Upper lobe of left lung (tissue), 4 donors: ENCODE data around the gene MCM3AP.

Experiments used
- CTCF ChIP-seq, 6 experiments: fragments of 450-650 bp in 4 of 6; fragments of 200-600 bp in 2 of 6; sonication (generic) in 2 of 6; IDR thresholded peaks; one replicate each; pipeline ENCODE4 v1.5.1; 2016 to 2019; ENCODE audit warnings: antibody characterized with exemption in 6 of 6
- EP300 ChIP-seq, 4 donors: sonication (generic); formaldehyde crosslinking; IDR thresholded peaks; one replicate each; pipeline ENCODE4 v1.5.1; 2017; ENCODE audit warnings: antibody characterized with exemption in 4 of 4, control low read depth in 2 of 4
- POLR2A ChIP-seq, 4 donors: fragments of 450-650 bp; IDR thresholded peaks; one replicate each; pipeline ENCODE4 v1.5.1; 2016 to 2017; ENCODE audit warnings: antibody characterized with exemption in 4 of 4, mild to moderate bottlenecking in 2 of 4
- POLR2AphosphoS5 ChIP-seq, 2 donors: sonication (generic); formaldehyde crosslinking; IDR thresholded peaks; one replicate each; pipeline ENCODE4 v1.5.1; 2017; ENCODE audit warnings: antibody characterized with exemption in 2 of 2

DNA sequence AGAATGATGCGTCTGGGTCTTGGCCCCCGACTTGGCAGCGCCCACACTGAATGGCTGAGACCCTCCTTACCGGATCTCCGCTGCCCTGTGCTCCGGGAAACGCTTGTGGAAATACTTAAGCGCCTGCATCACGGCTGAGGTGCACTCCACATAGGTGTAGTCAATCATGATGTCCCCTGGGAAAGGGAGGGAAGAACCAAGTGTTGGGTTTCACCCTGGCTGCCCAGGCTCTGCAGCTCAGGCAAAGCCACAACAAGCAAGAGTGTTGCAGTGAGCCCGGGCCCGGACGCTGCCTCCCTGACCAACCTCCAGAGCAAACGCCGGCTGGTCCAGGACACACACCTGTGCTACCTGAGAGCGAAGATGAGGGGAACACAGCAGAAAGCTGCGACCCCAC, 79.6 kb downstream of the MCM3AP start:
- TF ChIP-seq CTCF (IDR thresholded peaks at IDR 0.05) (no peak), POLR2AphosphoS5 (IDR thresholded peaks at IDR 0.05) (no peak), POLR2A (IDR thresholded peaks at IDR 0.05) (no peak), EP300 (IDR thresholded peaks at IDR 0.05) (no peak)
